Measurements from ENCODE around the gene DNM3. TPM values are rescaled to one million over a fixed set of nuclear protein-coding genes. Genes with fewer than 3 reads are reported as not detected.

DNM3 gene
- total and polyA plus RNA-seq, 9 of the 15 experiments (the other 6 are each of a cell fraction or from before 2014, with no cell fraction given): 0.08 to 0.36 (median 0.22) TPM; not detected in 1

DNA sequence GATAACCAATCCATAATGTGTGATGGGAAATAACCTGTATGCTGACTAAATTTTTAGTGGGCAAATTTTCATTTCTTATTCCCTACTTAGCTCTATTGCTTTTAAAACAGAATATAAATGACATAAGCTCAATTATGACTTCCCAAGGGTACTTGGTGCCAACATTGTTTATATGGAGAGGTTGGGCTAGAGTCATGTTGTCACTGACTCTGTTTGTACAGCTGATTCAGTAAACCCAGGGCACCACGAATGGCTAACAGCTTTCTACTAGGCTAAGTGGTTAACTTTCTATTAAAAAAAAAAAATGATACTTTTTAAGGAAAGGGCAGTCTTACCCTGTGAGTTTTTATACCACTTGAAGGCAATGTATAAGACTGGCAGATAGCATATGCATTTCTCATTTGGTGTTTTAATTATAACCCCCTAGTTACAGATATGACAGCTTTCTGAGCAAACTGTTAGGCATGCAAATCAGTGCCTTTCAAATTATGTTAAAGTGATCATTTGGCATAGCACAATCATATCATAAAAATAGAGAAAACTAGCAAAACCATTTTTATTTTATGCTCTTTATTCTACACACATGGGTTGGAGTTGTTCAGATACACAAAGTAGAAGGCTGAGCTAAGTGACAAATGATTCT, 147.1 kb downstream of the DNM3 start (continued):
- TF ChIP-seq, protein P1, sequence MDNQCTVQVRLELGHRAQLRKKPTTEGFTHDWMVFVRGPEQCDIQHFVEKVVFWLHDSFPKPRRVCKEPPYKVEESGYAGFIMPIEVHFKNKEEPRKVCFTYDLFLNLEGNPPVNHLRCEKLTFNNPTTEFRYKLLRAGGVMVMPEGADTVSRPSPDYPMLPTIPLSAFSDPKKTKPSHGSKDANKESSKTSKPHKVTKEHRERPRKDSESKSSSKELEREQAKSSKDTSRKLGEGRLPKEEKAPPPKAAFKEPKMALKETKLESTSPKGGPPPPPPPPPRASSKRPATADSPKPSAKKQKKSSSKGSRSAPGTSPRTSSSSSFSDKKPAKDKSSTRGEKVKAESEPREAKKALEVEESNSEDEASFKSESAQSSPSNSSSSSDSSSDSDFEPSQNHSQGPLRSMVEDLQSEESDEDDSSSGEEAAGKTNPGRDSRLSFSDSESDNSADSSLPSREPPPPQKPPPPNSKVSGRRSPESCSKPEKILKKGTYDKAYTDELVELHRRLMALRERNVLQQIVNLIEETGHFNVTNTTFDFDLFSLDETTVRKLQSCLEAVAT (IDR thresholded peaks at IDR 0.05): no peak
- TF ChIP-seq TAL1 (IDR thresholded peaks at IDR 0.05) (no peak), ZNF584 (CRISPR knock-in tag; IDR thresholded peaks at IDR 0.05; ENCODE audit: low read depth) (no peak), BACH1 (tag; IDR thresholded peaks at IDR 0.05) (no peak), RBBP5 (IDR thresholded peaks at IDR 0.05; ENCODE audit: borderline replicate concordance, insufficient read depth, low read length, poor library complexity, severe bottlenecking) (no peak)

DNA sequence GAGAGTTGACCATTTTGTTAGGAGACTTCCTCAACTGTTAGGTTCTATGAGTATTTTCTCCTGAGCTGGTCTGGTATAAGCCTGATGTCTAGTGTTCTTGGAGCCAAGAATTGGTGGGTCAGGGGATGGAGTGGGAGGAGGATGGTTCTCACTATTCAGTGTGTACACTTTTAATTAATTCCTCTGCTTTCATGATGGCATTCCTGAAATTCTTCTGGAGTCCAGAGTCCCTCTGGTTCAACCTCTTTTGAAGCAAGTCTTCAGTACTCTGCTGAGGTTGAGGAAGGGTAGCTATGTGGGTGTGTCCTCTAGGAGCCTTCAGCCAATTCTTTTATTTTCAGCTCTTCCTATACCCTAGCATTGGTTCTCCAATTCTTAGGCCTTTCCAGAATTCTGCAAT, 149.1 kb downstream of the DNM3 start:
- no peaks in the 10 kb centered on the region for H3K9me1 ChIP-seq (ENCODE audit: control insufficient read depth, insufficient read depth, low read length)
- H3K9ac ChIP-seq (ENCODE audit: insufficient read depth in 1 of 2, low read depth in 2 of 2, low read length in 2 of 2): no peak overlapping the region
- no peaks in the 10 kb centered on the region for H3K79me2 ChIP-seq (ENCODE audit: control insufficient read depth, insufficient read depth, low read length)
- CTCF ChIA-PET (ENCODE audit: low intra/inter-chr PET ratio): no interaction called here
- no peak overlapping the region for H3K4me3 ChIP-seq
- H3K9me3 ChIP-seq (replicated peaks; ENCODE audit: control insufficient read depth, insufficient read depth, low read depth, low read length): no peaks in the 10 kb centered on the region
- no peak for TF ChIP-seq PTRF (tag; IDR thresholded peaks at IDR 0.05)
- TF ChIP-seq, protein P2, sequence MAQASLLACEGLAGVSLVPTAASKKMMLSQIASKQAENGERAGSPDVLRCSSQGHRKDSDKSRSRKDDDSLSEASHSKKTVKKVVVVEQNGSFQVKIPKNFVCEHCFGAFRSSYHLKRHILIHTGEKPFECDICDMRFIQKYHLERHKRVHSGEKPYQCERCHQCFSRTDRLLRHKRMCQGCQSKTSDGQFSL (CRISPR knock-in tag; IDR thresholded peaks at IDR 0.05): no peak
- TF ChIP-seq, protein P2 (tag; IDR thresholded peaks at IDR 0.05): no peak
- TF ChIP-seq, protein P3, sequence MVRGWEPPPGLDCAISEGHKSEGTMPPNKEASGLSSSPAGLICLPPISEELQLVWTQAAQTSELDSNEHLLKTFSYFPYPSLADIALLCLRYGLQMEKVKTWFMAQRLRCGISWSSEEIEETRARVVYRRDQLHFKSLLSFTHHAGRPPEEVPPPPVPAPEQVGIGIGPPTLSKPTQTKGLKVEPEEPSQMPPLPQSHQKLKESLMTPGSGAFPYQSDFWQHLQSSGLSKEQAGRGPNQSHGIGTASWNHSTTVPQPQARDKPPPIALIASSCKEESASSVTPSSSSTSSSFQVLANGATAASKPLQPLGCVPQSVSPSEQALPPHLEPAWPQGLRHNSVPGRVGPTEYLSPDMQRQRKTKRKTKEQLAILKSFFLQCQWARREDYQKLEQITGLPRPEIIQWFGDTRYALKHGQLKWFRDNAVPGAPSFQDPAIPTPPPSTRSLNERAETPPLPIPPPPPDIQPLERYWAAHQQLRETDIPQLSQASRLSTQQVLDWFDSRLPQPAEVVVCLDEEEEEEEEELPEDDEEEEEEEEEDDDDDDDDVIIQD (CRISPR knock-in tag; IDR thresholded peaks at IDR 0.05): no peak
- TF ChIP-seq FOS (IDR thresholded peaks at IDR 0.05; ENCODE audit: extremely low read depth, insufficient read length): no peak
- no peak for TF ChIP-seq FIP1L1 (IDR thresholded peaks at IDR 0.05; ENCODE audit: low read depth, low read length, poor library complexity, severe bottlenecking)
- no peak for TF ChIP-seq NFE2L1 (tag; IDR thresholded peaks at IDR 0.05; ENCODE audit: borderline replicate concordance, low read depth)
- in situ Hi-C loops (cut with MboI) (no loop called here), intact Hi-C loops (cut with micrococcal nuclease) (no loop called here)
- no peak overlapping the region for H3K4me2 ChIP-seq (ENCODE audit: insufficient read depth, low read length)
- DNase-seq (ENCODE audit: extremely low read depth in 1 of 4, low spot score in 3 of 4) (no peak), FAIRE-seq (no peak), ATAC-seq (no peak)
- no TSS peak for BruUV-seq (replicated peaks)
- no peaks in the 10 kb centered on the region for H3K4me1 ChIP-seq (replicated peaks in 1 of 2; ENCODE audit: control insufficient read depth in 2 of 2, insufficient read depth in 2 of 2, low read length in 2 of 2)
- no peak overlapping the region for H2AFZ ChIP-seq (ENCODE audit: low read depth, low read length)
- H3K36me3 ChIP-seq (ENCODE audit: control insufficient read depth, insufficient read depth, low read length): no peaks in the 10 kb centered on the region
- no peaks in the 10 kb centered on the region for H4K20me1 ChIP-seq (replicated peaks; ENCODE audit: control insufficient read depth, insufficient read depth, low read length)
- no peak overlapping the region for H3K27ac ChIP-seq (ENCODE audit: extremely low read depth, low read depth, low read length)
- POLR2A ChIA-PET: no interaction called here
- H3K27me3 ChIP-seq (ENCODE audit: control insufficient read depth in 2 of 2, insufficient read depth in 2 of 2, low read length in 2 of 2): no peaks in the 10 kb centered on the region
